ENCODE data around the gene CLDND2.

Gene CLDND2

DNA sequence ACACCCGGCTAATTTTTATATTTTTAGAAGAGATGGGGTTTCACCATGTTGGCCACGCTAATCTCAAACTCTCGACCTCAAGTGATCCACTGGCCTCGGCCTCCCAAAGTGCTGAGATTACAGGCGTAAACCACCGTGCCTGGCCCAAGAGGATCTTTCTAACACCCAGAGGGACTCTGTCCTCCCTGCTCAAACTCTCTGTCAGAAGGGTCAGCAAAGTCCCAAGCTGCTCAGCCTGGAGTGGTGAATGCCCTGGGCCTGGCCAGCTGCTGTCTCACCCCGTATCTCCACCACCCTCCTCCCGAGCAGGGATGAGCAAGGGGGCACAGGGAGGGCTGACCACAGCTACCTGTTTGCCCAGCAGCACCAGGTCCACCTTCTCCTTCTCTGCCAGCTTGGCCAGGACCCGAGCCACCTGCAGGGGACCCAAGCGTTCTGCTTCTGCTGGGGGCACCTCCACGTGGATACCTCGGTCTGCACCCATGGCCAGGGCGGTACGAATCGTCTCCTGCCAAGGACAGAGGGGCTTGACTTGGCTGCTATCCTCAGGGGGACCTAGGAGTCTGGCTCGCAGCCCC lies 15.9 kb downstream of the CLDND2 start:
- Histone ChIP-seq H3K27me3 (ENCODE audit: control insufficient read depth, insufficient read depth, low read length) (no peaks in the 10 kb centered on the region), H3K9ac (ENCODE audit: low read length) (no peak overlapping the region), H3K4me3 (ENCODE audit: low read depth, low read length) (no peak overlapping the region), H3K36me3 (ENCODE audit: control insufficient read depth, insufficient read depth, low read length) (peaks cover 12% of the 10 kb centered on the region), H3K27ac (ENCODE audit: low read depth, low read length) (no peak overlapping the region), H3K9me3 (ENCODE audit: control insufficient read depth, insufficient read depth, low read depth, low read length) (no peaks in the 10 kb centered on the region), H3K4me1 (ENCODE audit: control insufficient read depth, insufficient read depth, low read length) (peaks cover 11% of the 10 kb centered on the region)

- peaks cover 12% of the 10 kb centered on the region for H3K36me3 ChIP-seq (ENCODE audit: control insufficient read depth, insufficient read depth, low read length)
- H3K27me3 ChIP-seq (ENCODE audit: control insufficient read depth, insufficient read depth, low read length) = no peaks in the 10 kb centered on the region
- H3K4me1 ChIP-seq (ENCODE audit: control insufficient read depth, insufficient read depth, low read length) = peaks cover 11% of the 10 kb centered on the region
- H3K9me3 ChIP-seq (ENCODE audit: control insufficient read depth, insufficient read depth, low read depth, low read length) = no peaks in the 10 kb centered on the region
- no peak overlapping the region for H3K9ac ChIP-seq (ENCODE audit: low read length)
- no peak overlapping the region for H3K27ac ChIP-seq (ENCODE audit: low read depth, low read length)
- no peak overlapping the region for H3K4me3 ChIP-seq (ENCODE audit: low read depth, low read length)
Measured at GRCh38 chr19:51351266-51351990, 17.4 kb downstream of the CLDND2 start.

GRCh38 chr19:51347209-51347928 lies 21.4 kb downstream of the CLDND2 start:
- peaks cover 8% of the 10 kb centered on the region for H3K4me1 ChIP-seq (ENCODE audit: control insufficient read depth, insufficient read depth, low read length)
- H3K27me3 ChIP-seq (ENCODE audit: control insufficient read depth, insufficient read depth, low read length) = no peaks in the 10 kb centered on the region
- H3K27ac ChIP-seq (ENCODE audit: low read depth, low read length) = no peak overlapping the region
- H3K9me3 ChIP-seq (ENCODE audit: control insufficient read depth, insufficient read depth, low read depth, low read length) = no peaks in the 10 kb centered on the region
- peaks cover 20% of the 10 kb centered on the region for H3K36me3 ChIP-seq (ENCODE audit: control insufficient read depth, insufficient read depth, low read length)
- H3K4me3 ChIP-seq (ENCODE audit: low read depth, low read length) = no peak overlapping the region
- no peak overlapping the region for H3K9ac ChIP-seq (ENCODE audit: low read length)

DNA sequence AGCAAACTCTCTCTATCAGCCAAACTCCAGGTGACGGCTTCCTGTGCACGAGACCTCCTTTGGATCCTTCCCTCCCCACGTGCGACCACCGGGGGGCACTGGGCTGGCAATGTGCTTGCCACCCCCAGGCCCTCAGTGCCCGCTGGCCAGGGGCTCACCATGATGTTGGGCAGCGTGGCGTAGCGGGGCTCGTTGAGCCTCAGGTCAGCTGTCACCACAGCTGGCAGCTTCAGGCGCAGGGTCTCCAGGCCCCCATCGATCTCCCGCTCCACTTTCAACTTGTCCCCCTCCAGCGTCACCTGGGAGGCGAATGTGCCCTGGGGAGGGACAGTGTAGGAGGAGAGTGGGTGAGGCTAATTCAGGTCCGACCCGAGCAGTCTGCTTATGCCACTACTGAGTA lies 22.1 kb downstream of the CLDND2 start:
- Histone ChIP-seq H3K27ac (ENCODE audit: low read depth, low read length) (no peak overlapping the region), H3K4me3 (ENCODE audit: low read depth, low read length) (no peak overlapping the region), H3K36me3 (ENCODE audit: control insufficient read depth, insufficient read depth, low read length) (peaks cover 18% of the 10 kb centered on the region), H3K27me3 (ENCODE audit: control insufficient read depth, insufficient read depth, low read length) (peaks cover 2% of the 10 kb centered on the region), H3K9ac (ENCODE audit: low read length) (no peak overlapping the region), H3K9me3 (ENCODE audit: control insufficient read depth, insufficient read depth, low read depth, low read length) (no peaks in the 10 kb centered on the region), H3K4me1 (ENCODE audit: control insufficient read depth, insufficient read depth, low read length) (peaks cover 15% of the 10 kb centered on the region)

DNA sequence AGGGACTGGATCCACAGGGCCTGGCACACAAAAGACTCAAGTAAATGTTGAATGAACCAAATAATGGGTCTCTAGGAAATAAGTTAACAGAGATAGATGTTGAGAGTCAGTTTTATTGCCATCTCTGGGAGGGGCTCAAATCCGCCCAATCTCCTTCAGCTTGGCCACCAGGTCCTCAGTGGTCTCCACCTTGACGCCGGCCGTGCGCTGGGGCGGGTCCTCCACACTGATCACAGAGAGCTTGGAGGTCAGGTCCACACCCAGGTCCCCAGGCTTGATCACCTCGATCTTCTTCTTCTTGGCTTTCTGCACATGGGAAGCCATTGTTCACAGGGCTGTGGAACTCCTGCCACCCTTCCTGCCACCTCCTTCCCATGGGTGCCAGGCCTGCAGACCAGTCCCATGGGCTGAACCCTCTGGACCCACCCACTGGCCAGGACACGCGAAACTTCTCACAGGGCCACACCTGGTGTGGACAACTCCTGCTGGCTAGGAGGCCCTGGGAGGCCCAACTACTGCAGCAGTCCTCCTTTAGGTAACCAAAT lies 23.7 kb downstream of the CLDND2 start:
- Histone ChIP-seq H3K36me3 (ENCODE audit: control insufficient read depth, insufficient read depth, low read length) (peaks cover 12% of the 10 kb centered on the region), H3K4me3 (ENCODE audit: low read depth, low read length) (no peak overlapping the region), H3K27ac (ENCODE audit: low read depth, low read length) (no peak overlapping the region), H3K27me3 (ENCODE audit: control insufficient read depth, insufficient read depth, low read length) (peaks cover 18% of the 10 kb centered on the region), H3K9ac (ENCODE audit: low read length) (no peak overlapping the region), H3K4me1 (ENCODE audit: control insufficient read depth, insufficient read depth, low read length) (peaks cover 24% of the 10 kb centered on the region), H3K9me3 (ENCODE audit: control insufficient read depth, insufficient read depth, low read depth, low read length) (no peaks in the 10 kb centered on the region)

- peaks cover 19% of the 10 kb centered on the region for H3K27me3 ChIP-seq (ENCODE audit: control insufficient read depth, insufficient read depth, low read length)
- no peaks in the 10 kb centered on the region for H3K9me3 ChIP-seq (ENCODE audit: control insufficient read depth, insufficient read depth, low read depth, low read length)
- no peak overlapping the region for H3K9ac ChIP-seq (ENCODE audit: low read length)
- H3K4me3 ChIP-seq (ENCODE audit: low read depth, low read length) = no peak overlapping the region
- H3K36me3 ChIP-seq (ENCODE audit: control insufficient read depth, insufficient read depth, low read length) = peaks cover 9% of the 10 kb centered on the region; the same call in 1 of the 2 replicates
- peaks cover 31% of the 10 kb centered on the region for H3K4me1 ChIP-seq (ENCODE audit: control insufficient read depth, insufficient read depth, low read length)
- no peak overlapping the region for H3K27ac ChIP-seq (ENCODE audit: low read depth, low read length)
Measured at GRCh38 chr19:51342631-51343569, 25.9 kb downstream of the CLDND2 start.

- H3K4me3 ChIP-seq (ENCODE audit: low read depth, low read length) = peak within 1 kb of the TSS; percentile 81
- peaks cover 19% of the 10 kb centered on the region for H3K27me3 ChIP-seq (ENCODE audit: control insufficient read depth, insufficient read depth, low read length)
- H3K9ac ChIP-seq (ENCODE audit: low read length) = no peak within 1 kb of the TSS
- H3K9me3 ChIP-seq (ENCODE audit: control insufficient read depth, insufficient read depth, low read depth, low read length) = no peaks in the 10 kb centered on the region
- H3K4me1 ChIP-seq (ENCODE audit: control insufficient read depth, insufficient read depth, low read length) = peaks cover 34% of the 10 kb centered on the region
- no peak within 1 kb of the TSS for H3K27ac ChIP-seq (ENCODE audit: low read depth, low read length)
- peaks cover 9% of the 10 kb centered on the region; the same call in 1 of the 2 replicates for H3K36me3 ChIP-seq (ENCODE audit: control insufficient read depth, insufficient read depth, low read length)
Measured at GRCh38 chr19:51341976-51342580, 26.7 kb downstream of the CLDND2 start, which contains the start of gene VSIG10L. VSIG10L (minus strand) TSS chr19:51342139; CDS start chr19:51342124, 15 bp downstream.

DNA sequence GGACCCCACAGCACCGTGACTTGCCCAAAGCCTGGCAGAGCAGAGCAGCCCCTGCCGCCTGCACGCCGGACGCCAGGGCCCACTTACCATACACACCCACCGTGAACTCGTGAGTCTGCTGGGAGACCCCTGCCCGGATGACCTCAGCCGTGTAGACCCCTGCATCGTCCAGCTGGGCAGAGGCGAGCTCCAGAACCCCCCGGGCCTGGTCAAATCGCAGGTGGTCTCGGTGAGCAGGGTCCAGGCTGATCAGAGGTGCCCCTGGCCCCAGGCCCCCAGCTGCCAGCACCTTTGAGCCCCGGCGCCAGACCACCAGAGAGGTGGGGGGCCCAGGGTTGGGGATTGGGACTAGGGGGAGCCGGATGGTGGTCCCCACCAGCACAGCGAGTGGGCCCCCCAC lies 27.7 kb downstream of the CLDND2 start:
- H3K4me3 ChIP-seq (ENCODE audit: low read depth, low read length) = peak overlapping the region; percentile 81

DNA sequence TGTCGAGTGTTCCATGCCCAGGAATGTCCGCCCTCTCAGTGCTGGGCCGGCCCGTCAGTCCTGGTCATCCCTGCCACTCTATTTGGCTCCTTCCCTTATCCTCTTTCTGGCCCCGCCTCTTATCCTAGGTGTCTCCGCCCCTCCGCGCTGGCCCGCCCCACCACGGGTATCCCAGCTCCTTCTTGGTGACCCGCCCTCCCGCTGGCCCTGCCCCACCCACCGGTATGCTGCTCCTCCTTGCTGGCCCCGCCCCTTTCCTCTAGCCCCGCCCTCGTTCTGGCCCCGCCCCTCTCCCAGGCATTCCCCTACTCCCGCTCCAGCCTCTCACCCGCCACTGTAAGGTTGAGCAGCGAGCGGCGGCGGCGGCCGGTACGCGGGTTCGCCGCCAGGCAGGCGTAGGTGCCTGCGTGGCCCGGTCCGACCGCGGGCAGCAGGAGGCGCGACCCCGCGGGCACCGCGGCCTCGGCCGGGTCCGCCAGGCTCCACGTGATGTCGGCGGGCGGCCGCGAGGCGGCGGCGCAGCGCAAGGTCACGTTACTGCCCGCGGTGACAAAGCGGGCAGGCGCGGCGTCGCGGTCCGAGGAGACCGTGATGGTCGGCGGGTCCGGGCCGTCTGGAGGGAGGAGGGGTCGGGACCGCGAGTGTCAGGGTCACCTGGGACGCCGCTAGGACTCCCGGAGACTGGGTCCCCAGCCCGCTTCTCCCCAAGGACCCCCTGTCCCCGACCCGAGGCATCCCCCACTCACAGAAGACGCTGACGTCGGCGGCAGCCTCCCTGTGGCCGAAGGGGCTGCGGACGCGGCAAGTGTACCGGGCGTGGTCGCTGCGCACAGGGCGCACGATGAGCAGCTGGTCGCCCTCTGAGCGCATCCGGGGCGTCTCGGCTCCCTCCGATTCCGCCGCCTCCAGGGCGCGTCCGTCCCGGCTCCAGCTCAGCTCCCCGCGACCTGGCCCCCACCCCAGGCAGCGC lies 28.8 kb downstream of the CLDND2 start:
- Histone ChIP-seq H3K27ac (ENCODE audit: low read depth, low read length) (no peak overlapping the region), H3K36me3 (ENCODE audit: control insufficient read depth, insufficient read depth, low read length) (no peaks in the 10 kb centered on the region)

More for the DNA sequence above, 27.7 kb downstream of the CLDND2 start:
- Histone ChIP-seq H3K4me1 (ENCODE audit: control insufficient read depth, insufficient read depth, low read length) (peaks cover 34% of the 10 kb centered on the region), H3K36me3 (ENCODE audit: control insufficient read depth, insufficient read depth, low read length) (peaks cover 6% of the 10 kb centered on the region; the same call in 1 of the 2 replicates), H3K9ac (ENCODE audit: low read length) (no peak overlapping the region), H3K9me3 (ENCODE audit: control insufficient read depth, insufficient read depth, low read depth, low read length) (no peaks in the 10 kb centered on the region), H3K27me3 (ENCODE audit: control insufficient read depth, insufficient read depth, low read length) (peaks cover 19% of the 10 kb centered on the region), H3K27ac (ENCODE audit: low read depth, low read length) (no peak overlapping the region)

More for the DNA sequence above, 28.8 kb downstream of the CLDND2 start:
- peak overlapping the region; percentile 77 for H3K9ac ChIP-seq (ENCODE audit: low read length)
- no peaks in the 10 kb centered on the region for H3K9me3 ChIP-seq (ENCODE audit: control insufficient read depth, insufficient read depth, low read depth, low read length)
- H3K27me3 ChIP-seq (ENCODE audit: control insufficient read depth, insufficient read depth, low read length) = peaks cover 19% of the 10 kb centered on the region
- H3K4me1 ChIP-seq (ENCODE audit: control insufficient read depth, insufficient read depth, low read length) = peaks cover 34% of the 10 kb centered on the region
- H3K4me3 ChIP-seq (ENCODE audit: low read depth, low read length) = peak overlapping the region; percentile 81
